OCI-LY3 (cell line): ENCODE results near the gene C2CD4D.
"Not testable (repeated sequence)": the region's sequence is repeated elsewhere in the genome, so short reads cannot be mapped to it uniquely, and the experiment has no call there.

Source experiments
- H2AFZ ChIP-seq: fragments of 200-600, 300-600 bp; shearing (Covaris generic); 2 replicates; pipeline ENCODE4 v1.6.0; 2014; ENCODE audit warnings: antibody characterized with exemption, low read depth, low read length
- H3K27ac ChIP-seq: fragments of 200-600, 300-600 bp; sonication (generic); 2 replicates; pipeline ENCODE4 v1.5.1; 2014; ENCODE audit warnings: mild to moderate bottlenecking, low read length, moderate library complexity, mixed read lengths
- H3K27me3 ChIP-seq: fragments of 200-600, 300-600 bp; sonication (generic); 2 replicates; pipeline ENCODE4 v1.6.1; 2014; ENCODE audit warnings: low read depth, low read length, mixed read lengths
- H3K36me3 ChIP-seq: fragments of 200-600, 300-600 bp; sonication (generic); replicated peaks from 2 replicates; pipeline ENCODE3; 2014; ENCODE audit warnings: low read depth, low read length, mixed read lengths
- H3K4me1 ChIP-seq: fragments of 300-600, 200-600 bp; sonication (generic); 2 replicates; pipeline ENCODE4 v1.6.1; 2014; ENCODE audit warnings: low read length, mixed read lengths
- H3K4me2 ChIP-seq: fragments of 200-600, 300-600 bp; sonication (generic); 2 replicates; pipeline ENCODE4 v1.6.1; 2014; ENCODE audit warnings: low read length, mixed read lengths
- H3K4me3 ChIP-seq: fragments of 300-600, 200-600 bp; sonication (generic); 2 replicates; pipeline ENCODE4 v1.5.1; 2014; ENCODE audit warnings: antibody characterized with exemption, mild to moderate bottlenecking, low read length, moderate library complexity
- H3K79me2 ChIP-seq: fragments of 300-600, 200-600 bp; shearing (Covaris generic); 2 replicates; pipeline ENCODE4 v1.6.1; 2014; ENCODE audit warnings: mild to moderate bottlenecking, low read length, mixed read lengths
- H3K9ac ChIP-seq: fragments of 300-600, 200-600 bp; shearing (Covaris generic); 2 replicates; pipeline ENCODE4 v1.6.0; 2014; ENCODE audit warnings: mild to moderate bottlenecking, low read length, moderate library complexity
- H3K9me3 ChIP-seq: fragments of 200-600, 300-600 bp; shearing (Covaris generic); 2 replicates; pipeline ENCODE4 v1.6.1; 2014; ENCODE audit warnings: low read length, mixed read lengths; ENCODE audit not compliant: insufficient read depth
- H4K20me1 ChIP-seq: fragments of 200-600, 300-600 bp; sonication (generic); 2 replicates; pipeline ENCODE4 v1.6.1; 2016; ENCODE audit warnings: low read length, mixed read lengths; ENCODE audit not compliant: insufficient read depth
- CTCF ChIP-seq: fragments of 200-600, 300-600 bp; sonication (generic); IDR thresholded peaks from 2 replicates; pipeline ENCODE4 v1.5.1; 2014; ENCODE audit warnings: antibody characterized with exemption, low read length, low read depth
- EZH2phosphoT487 ChIP-seq: fragments of 200-600 bp; shearing (Covaris generic); IDR thresholded peaks from 2 replicates; pipeline ENCODE4 v1.6.1; 2018; ENCODE audit warnings: antibody characterized with exemption, mixed run types, low read depth

C2CD4D gene

GRCh38 chr1:151858886-151859665 is 19.5 kb upstream of the C2CD4D start:
- H2AFZ ChIP-seq: peak overlapping the region; percentile 68
- H3K36me3 ChIP-seq: no peaks in the 10 kb centered on the region
- H3K27ac ChIP-seq: peak overlapping the region; percentile 36
- peak overlapping the region; percentile 34; the same call in 1 of the 2 replicates for H3K9ac ChIP-seq
- no peak overlapping the region; the same call in 1 of the 2 replicates for H3K4me3 ChIP-seq
- TF ChIP-seq EZH2phosphoT487 (no peak), CTCF (no peak)
- no peaks in the 10 kb centered on the region for H4K20me1 ChIP-seq
- H3K4me2 ChIP-seq: peak overlapping the region; percentile 53
- H3K79me2 ChIP-seq: no peaks in the 10 kb centered on the region
- no peaks in the 10 kb centered on the region for H3K9me3 ChIP-seq
- no peaks in the 10 kb centered on the region for H3K27me3 ChIP-seq
- peaks cover 35% of the 10 kb centered on the region for H3K4me1 ChIP-seq

GRCh38 chr1:151858030-151858746 is 18.6 kb upstream of the C2CD4D start:
- no peak overlapping the region for H3K4me3 ChIP-seq
- H3K4me2 ChIP-seq: no peak overlapping the region
- peaks cover 35% of the 10 kb centered on the region for H3K4me1 ChIP-seq
- TF ChIP-seq CTCF: no peak
- TF ChIP-seq EZH2phosphoT487: no peak
- no peaks in the 10 kb centered on the region for H3K9me3 ChIP-seq
- H3K79me2 ChIP-seq: no peaks in the 10 kb centered on the region
- no peak overlapping the region for H2AFZ ChIP-seq
- H3K9ac ChIP-seq: no peak overlapping the region
- H4K20me1 ChIP-seq: no peaks in the 10 kb centered on the region
- no peak overlapping the region for H3K27ac ChIP-seq
- H3K27me3 ChIP-seq: no peaks in the 10 kb centered on the region
- H3K36me3 ChIP-seq: no peaks in the 10 kb centered on the region

- Histone ChIP-seq H3K4me1 (peaks cover 32% of the 10 kb centered on the region), H3K27me3 (peaks cover 12% of the 10 kb centered on the region; the same call in 1 of the 2 replicates), H3K79me2 (no peaks in the 10 kb centered on the region), H3K4me3 (no peak overlapping the region), H3K27ac (no peak overlapping the region), H3K9ac (no peak overlapping the region), H4K20me1 (no peaks in the 10 kb centered on the region), H3K36me3 (no peaks in the 10 kb centered on the region), H3K9me3 (no peaks in the 10 kb centered on the region), H2AFZ (no peak overlapping the region), H3K4me2 (no peak overlapping the region)
- TF ChIP-seq EZH2phosphoT487 (no peak), CTCF (no peak)
Observed at GRCh38 chr1:151855933-151856332, 16.3 kb upstream of the C2CD4D start.

- not testable (repeated sequence) for H3K9me3 ChIP-seq, H3K36me3 ChIP-seq, H3K4me3 ChIP-seq, H3K4me2 ChIP-seq, H2AFZ ChIP-seq, H3K27ac ChIP-seq, H3K9ac ChIP-seq, H3K79me2 ChIP-seq, H4K20me1 ChIP-seq
- Histone ChIP-seq H3K4me1 (peaks cover 28% of the 10 kb centered on the region), H3K27me3 (peaks cover 12% of the 10 kb centered on the region; the same call in 1 of the 2 replicates)
Observed at GRCh38 chr1:151855516-151855915, 15.9 kb upstream of the C2CD4D start.
